HG03469 (cell line): ENCODE data around the gene FANK1.
"Not testable (repeated sequence)": the region's sequence is repeated elsewhere in the genome, so short reads cannot be mapped to it uniquely, and the experiment has no call there.

Experiments used
- ATAC-seq: cut with Tn5 transposase; IDR thresholded peaks from one replicate; pipeline ENCODE4 v1.9.1; 2021; ENCODE audit warnings: mild to moderate bottlenecking, moderate library complexity, moderate number of reproducible peaks; ENCODE audit not compliant: unreplicated experiment

Gene FANK1

DNA sequence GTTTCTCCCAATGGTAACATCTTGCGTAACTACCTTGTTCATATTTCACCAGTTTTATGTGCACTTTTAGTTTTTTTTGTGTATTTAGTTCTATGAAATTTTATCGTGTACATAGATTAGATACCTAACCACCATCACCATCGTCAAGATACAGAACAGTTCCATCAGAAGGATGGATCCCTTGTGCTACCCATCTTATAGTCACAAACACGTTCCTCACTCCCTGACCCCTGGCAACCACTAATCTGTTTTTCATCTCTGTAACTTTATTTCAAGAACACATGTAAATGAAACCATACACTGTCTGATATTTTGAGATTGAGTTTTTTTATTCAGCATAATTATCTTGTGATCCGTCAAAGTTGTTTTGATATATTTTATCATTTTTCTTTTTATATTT lies 29.9 kb downstream of the FANK1 start:
- no peak for ATAC-seq

DNA sequence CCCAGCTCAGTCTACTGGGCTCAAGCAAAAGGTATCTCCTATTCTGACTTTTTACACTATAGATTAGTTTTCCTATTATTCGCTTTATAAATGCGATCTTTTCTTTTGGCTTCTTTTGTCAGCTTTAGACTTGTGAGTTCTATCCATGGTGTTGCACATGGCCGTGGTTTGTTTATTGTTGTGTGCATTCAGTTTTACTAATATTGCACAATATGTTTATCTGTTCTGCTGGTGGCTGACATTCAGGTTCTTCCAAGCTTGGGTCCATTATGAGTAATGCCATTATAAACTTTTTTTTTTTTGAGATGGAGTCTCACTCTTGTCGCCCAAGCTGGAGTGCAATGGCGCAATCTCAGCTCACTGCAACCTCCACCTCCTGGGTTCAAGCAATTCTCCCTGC lies 30.9 kb downstream of the FANK1 start:
- ATAC-seq, result not testable (repeated sequence)

DNA sequence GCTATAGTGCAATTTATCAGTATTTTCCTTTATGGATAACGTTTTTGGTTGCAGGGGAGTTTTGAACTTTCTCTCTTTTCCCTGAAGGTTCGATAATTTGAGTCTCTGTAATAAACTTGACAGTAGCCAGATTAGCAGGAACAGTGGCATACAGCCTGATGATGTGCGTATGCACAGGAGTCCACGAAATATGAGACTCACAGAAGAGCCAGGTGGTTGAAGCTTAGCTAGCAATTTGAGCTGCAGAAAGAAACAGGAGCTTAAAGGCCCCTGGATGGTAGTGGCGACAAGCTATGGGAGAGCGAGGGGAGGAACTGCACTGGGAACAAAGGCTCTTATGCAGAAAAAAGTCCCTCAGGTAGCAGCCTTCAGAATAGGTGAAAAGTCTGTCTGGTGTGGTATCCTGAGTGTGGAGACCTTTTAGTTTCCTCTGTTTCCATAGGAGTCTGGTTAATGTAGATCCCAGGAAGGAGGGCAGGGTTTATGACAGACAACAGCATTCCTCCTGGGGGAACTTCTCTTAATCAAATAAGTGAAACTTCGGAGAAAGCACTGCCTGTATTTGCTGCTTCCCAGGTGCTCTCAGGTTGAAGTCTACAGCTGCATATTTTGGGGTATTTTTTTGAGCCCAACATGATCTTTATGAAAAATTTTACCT lies 32.7 kb downstream of the FANK1 start:
- no peak for ATAC-seq

DNA sequence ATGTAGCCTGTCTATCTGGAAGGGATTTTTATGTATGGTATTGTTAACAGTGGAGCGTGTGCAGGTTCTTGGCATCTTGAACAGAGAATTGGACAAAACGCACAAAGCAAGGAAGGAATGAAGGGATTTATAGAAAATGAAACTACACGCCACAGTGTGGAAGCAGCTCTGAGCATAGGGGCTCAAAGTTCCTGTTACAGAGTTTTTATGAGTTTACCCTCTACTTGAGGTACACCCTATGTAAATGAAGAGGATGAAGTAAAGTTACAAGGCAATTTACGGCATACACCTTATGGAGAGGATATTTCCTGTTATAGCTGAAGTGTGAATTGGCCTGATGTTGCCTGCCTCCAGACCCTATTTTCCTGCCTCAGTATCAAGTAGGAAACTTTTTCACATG lies 33.3 kb downstream of the FANK1 start:
- ATAC-seq, result no peak

DNA sequence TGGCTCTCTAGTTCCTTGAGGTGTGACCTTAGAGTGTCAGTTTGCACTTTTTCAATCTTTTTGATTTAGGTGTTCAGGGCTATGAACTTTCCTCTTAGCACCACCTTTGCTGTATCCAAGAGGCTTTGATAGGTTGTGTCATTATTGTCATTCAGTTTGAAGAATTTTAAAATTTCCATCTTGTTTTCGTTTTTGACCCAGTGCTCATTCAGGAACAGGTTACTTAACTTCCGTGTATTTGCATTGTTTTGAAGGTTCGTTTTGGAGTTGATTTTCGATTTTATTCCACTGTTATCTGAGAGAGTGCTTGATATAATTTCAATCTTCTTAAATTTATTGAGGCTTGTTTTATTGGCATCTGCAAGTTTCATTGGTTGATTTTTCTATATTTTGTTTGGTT lies 37.3 kb downstream of the FANK1 start:
- no peak for ATAC-seq

DNA sequence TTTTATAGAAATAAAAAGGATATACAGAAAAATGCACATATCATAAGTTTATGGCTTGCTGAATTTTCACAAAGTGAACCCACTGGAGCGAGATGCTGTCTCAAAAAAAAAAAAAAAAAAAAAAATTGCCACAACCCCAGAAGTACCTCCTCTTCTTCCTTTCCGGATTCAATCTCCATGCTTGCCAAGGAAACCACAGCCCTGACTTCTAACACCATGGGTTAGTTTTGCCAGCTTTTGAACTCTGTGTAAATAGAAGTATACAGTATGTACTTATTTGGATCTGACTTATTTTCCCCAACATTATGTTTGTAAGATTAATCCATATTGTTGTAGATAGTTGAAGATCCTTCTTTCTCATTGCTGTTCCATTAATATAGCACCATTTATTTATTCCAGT lies 40.0 kb downstream of the FANK1 start:
- ATAC-seq, result no peak

DNA sequence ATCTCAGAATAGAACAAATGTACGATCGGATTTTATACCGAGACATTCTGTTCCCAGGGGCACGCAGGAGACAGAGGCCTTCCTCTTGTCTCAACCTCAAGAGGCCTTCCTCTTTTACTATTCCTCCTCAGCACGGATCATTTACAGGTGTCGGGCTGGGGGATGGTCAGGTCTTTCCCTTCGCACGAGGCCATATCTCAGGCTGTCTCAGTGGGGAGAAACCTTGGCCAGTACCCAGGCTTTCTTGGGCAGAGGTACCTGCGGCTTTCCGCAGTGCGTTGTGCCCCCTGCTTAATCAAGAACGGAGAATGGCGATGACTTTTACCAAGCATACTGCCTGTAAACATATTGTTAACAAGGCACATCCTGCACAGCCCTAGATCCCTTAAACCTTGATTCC lies 44.2 kb downstream of the FANK1 start:
- ATAC-seq, result no peak

DNA sequence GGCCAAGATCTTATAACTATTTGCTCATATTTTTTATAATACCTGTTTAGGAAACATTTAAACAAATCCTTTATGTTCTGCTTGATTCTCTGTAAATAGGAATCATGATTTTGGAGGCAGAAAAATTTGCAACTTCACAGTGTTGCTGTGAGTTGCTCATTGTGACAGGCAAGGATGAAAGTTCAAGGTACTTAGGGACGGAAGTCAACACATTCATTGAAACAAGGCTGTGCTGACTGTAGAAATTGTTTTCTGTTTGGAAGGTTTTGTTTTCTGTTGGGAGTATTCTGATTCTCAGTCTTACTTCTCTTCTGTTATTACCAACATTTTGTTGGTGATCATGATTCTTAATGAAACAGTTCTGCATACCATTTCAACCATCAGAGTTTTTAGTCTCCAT lies 54.9 kb downstream of the FANK1 start:
- no peak for ATAC-seq

DNA sequence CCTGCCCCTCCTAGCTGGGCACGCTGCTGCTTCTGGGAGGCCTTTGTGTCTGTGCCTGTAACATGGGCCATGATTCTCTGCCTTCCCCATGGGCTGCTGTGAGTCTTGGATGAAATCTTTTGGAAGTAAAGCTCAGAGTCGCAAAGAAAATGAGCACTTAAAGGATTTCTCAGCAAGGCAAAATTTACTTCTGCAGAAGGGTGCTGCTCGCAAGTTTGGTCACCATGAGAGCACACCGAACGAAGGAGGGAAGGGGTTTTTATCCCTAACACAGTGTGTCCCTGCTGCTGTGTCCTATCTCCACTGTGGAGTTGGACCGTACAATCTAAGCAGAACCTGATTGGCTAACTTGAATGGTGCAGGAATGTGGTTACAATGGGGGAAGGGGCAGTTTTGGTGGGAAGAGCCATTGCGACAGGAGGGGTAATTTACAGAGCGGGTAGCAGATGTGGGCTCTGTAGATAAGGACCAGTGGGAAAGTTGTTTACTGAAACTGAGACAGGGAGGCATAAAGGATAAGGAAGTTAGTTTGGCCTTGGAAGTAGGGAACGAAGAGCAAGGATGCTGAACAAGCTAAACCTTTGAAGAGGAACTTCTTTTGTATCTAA lies 57.5 kb downstream of the FANK1 start:
- ATAC-seq, result no peak

DNA sequence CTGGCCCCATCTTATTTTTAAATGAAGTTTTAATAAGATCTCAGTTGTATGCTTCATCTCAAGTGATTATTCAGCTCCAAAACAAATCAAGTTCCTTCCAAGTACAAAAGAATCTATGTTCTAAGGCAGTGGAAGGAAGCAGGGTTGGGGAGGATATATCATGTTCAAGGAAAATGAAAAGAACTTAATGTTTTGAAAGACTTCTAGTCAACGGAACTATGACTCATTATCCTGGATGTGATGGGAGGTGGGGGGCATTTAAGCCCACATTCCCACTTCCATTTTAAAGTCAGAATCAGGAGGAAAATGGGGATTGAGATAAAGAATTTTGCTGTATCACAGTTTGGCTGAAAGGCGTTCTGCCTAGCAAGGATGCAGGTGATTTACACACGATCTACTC lies 59.4 kb downstream of the FANK1 start:
- no peak for ATAC-seq

DNA sequence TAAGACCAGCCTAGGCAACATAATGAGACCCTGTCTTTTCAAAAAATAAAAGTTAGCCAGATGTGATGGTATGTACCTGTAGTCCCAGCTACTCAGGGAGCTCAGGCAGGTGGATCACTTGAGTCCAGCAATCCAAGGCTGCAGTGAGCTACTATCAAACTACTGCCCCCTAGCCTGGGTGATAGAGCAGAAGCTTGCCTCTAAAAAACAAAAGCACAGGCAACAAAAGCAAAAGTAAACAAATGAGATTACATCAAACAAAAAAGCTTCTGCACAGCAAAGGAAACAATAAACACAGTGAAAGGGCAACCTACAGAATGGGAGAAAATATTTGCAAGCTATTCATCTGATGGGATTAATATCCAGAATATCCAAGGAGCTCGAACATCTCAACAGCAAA lies 65.4 kb downstream of the FANK1 start:
- ATAC-seq, result no peak

DNA sequence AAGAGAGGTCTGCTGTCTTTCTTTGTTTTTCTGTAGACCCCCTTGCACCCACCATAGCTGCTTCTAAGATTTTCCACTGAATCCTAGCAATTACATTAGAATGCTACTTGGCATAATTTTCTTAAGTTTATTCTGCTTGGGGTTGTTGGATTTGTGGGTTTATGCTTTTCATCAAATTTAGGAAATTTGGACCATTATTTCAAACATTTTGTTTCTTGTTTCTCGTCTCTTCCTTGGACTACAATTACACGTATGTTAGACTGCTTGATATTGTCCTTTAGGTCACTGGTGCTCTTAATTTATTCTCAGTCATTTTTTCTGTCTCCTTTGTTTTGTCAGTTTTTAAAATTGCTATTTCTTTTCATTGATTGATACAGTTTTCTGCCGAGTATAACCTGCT lies 65.8 kb downstream of the FANK1 start:
- no peak for ATAC-seq

DNA sequence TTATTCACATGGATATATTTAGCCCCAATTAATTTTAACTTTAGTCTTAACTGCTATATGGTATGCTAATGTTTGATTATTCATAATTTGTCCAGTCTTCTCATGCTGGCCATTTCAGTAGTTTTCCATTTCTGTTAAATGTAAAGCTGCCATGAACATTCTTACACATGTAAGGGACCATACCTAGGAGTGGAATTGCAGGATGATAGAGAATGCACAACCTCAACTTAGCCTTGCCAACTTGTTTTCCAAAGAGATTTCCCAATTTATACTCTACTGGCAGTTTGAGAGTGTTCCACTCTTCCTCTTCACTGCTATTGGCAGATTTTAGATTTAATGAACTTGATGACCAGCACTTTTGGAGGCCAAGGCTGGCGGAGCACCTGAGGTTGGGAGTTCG lies 68.2 kb downstream of the FANK1 start:
- ATAC-seq, result no peak

DNA sequence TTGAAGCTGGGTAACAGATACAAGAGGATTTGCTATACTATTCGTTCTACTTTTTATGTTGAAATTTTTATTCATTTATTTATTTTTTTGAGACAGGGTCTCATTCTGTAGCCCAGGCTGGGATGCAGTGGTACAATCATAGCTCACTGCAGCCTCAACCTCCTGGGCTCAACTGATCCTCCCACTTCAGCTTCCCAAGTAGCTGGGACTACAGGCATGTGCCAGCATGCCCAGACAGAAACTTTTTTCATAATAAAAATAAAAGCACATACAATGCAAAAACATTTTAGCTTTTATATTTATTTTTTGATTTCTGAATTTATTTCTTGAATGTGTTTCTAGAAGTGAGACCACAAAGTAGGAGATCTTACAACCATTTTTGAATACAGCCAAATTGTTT lies 71.2 kb downstream of the FANK1 start:
- no peak for ATAC-seq

DNA sequence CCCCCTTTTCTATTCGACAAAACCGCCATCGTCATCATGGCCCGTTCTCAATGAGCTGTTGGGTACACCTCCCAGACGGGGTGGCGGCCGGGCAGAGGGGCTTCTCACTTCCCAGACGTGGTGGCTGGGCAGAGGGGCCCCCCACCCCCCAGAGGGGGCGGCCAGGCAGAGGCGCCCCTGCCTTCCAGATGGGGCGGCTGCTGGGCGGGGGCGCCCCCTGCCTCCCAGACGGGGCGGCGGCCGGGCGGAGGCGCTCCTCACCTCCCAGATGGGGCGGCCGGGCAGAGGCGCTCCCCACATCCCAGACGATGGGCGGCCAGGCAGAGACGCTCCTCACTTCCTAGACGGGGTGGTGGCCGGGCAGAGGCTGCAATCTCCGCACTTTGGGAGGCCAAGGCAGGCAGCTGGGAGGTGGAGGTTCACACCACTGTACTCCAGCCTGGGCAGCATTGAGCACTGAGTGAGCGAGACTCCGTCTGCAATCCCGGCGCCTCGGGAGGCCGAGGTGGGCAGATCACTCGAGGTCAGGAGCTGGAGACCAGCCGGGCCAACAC lies 73.8 kb downstream of the FANK1 start:
- ATAC-seq, result not testable (repeated sequence)

DNA sequence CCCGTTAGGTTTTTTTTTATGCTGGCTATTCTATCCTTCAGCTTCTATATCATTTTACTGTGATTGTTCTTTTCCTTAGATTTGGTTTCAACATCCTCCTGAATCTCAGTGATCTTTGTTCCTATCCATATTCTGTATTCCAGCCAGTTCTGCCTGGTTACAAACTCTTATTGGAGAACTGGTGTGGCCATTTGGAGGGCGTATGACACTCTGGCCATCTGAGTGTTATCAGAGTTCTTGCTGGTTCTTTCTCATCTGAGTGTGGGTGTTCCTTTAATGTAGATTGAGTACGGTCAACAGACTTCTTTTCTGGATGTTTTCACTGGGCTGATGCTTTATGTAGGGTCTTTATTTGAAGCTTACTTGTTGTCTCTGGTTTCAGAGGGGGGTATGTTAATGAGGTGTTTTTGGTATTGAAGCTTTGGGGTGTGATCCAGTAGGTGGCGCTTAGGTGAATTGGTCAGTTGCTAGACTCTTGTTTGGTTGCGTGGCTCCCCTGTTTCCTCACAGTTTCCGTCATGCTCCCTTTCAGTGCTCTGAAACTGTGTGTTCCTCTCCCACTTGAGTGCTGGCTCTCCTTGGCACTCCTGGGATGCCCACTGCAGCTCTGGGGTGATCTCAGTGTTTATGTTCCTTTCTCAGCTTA lies 80.7 kb downstream of the FANK1 start:
- no peak for ATAC-seq

DNA sequence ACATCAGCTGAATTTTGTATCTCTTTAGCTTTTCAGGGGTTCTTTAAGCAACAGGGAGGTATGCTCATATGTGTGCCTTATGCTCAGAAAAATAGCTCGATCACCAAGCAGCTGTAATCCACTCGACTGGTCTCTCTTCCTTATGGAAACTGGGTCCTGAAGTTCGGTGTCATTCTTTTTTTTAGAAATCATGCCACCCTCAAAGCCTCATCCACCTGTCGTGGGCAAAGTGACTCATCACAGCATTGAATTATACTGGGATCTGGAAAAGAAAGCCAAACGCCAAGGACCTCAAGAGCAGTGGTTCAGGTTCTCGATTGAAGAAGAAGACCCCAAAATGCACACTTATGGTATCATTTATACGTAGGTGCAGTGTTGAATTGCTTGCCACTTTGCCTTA lies 83.6 kb downstream of the FANK1 start:
- no peak for ATAC-seq

DNA sequence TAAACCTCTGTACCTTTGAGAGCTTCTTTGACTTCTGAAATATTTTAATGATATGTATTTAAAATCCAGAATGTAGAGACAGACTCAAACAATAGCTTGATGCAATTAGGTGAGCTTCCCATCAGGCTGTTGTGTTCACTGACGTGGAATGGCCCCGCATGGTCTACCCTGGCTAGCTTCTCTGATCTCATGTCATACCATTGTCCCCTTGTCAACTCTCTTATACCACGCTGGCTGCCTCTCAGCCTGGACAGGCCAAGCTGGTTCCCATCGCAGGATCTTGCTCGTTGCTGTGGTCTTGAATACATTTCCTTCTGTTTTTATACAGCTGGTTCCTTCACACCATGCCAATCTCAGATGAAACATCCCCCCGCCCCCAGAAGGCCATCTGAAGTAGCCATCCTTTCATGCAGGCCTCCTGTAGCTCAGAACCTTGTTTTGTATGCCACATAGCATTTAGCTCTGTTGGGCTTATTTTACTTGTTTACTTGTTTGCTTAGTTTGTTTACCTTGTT lies 84.2 kb downstream of the FANK1 start:
- ATAC-seq, result no peak

DNA sequence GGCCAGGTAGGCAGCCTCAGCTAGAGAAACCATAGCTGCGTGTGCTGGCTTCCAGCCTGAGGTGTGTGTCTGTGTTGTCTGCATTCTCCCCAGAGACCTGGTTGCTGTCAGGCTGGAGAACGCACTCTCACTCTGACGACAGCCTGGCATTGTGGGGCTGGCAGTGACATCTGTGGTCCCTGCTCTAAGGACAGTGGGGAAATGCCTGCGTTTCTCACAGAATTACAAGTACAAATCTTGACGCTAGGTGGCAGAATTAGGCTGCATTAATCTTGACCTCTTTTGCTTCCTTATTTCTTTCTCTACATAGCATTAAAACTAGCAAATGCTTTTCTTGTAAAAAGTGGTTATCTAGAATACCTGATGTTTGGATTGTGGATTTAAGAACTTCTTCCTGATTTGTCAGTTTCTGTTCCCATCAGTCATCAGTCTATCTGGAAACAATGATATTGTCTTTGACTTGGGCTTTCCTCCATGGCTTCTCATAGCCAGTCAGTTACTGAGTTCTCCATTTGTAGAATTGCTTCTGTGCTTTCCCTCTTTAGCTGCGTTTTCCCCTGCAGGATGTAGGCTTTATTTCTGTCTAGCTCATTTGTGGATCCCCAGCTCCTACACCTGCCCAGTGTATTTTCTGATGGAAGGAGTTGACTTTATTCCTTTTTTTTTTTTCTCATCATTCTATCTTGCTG lies 86.0 kb downstream of the FANK1 start:
- ATAC-seq, result peak; percentile 78

DNA sequence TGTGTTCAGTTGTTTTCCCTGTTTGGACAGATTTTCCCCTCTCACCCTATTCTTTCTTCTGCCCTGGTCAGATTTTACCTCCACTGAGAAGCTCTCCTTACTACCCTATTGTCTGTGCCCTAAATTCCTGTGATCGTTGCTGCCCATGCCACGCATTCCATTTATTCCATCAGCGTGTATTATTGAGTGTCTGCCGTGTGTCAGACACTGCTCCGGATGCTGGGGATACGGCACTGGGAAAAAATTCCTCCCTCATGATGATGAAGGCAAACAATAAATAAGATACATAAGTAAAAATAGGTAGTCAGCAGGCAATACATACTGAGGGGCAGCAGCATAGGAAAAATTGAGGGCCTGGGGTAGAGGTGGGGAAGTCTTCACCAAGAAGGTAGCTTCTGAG lies 86.8 kb downstream of the FANK1 start:
- ATAC-seq, result no peak

DNA sequence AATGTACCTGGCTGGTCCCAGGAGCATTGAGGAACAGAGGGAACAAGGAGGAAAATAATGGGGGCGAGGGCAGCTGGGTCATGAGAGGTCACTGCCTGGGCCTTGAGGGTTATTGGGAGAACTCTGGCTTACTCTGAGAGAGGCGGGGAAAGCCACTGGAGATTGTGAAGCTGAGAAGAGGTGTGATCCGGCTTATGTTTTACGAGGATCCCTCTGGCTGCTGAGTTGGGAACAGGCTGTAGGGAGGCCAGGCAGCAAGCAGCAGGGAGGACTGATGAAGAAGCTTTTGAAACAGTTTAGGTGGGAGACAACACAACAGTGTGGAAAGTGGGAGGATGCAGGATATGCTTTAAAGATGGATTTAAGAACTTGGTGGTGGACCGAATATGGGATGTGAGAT lies 87.3 kb downstream of the FANK1 start:
- no peak for ATAC-seq
